Heart left ventricle (tissue), 16 donors: ENCODE measurements around the gene SMC1B. TPM values are rescaled to one million over a fixed set of nuclear protein-coding genes. Genes with fewer than 3 reads are reported as not detected.
"Not testable (repeated sequence)": the region's sequence is repeated elsewhere in the genome, so short reads cannot be mapped to it uniquely, and the experiment has no call there.

Source experiments
- ATAC-seq, 4 donors: fragments of 200-7000 bp; cut with Tn5 transposase; one replicate each; pipeline ENCODE4 v1.9.1; 2020 to 2022; ENCODE audit warnings: moderate library complexity in 4 of 4, mild to moderate bottlenecking in 3 of 4, moderate number of reproducible peaks in 1 of 4
- DNase-seq, 5 donors: peaks; one replicate each; pipeline ENCODE4 v3.0.0-alpha.2; 2020
- H3K27ac ChIP-seq, 12 donors: fragments of 200-600 bp; sonication (generic) in 4 of 12; one replicate each; pipeline versions ENCODE4 v1.5.0 to v1.8.0; 2016 to 2022; ENCODE audit warnings: mild to moderate bottlenecking in 2 of 12
- H3K27me3 ChIP-seq, 9 donors: fragments of 200-600 bp; sonication (generic) in 2 of 9; one replicate each; pipeline versions ENCODE4 v1.5.1 to v1.8.0; 2016 to 2022; ENCODE audit warnings: mild to moderate bottlenecking in 3 of 9
- H3K36me3 ChIP-seq, 9 donors: fragments of 200-600 bp; sonication (generic) in 2 of 9; one replicate each; pipeline versions ENCODE4 v1.5.0 to v1.8.0; 2018 to 2022; ENCODE audit warnings: mild to moderate bottlenecking in 2 of 9
- H3K4me1 ChIP-seq, 12 donors: fragments of 200-600 bp; sonication (generic) in 4 of 12; one replicate each; pipeline versions ENCODE4 v1.5.0 to v1.8.0; 2016 to 2022; ENCODE audit warnings: mild to moderate bottlenecking in 3 of 12
- H3K4me3 ChIP-seq, 12 donors: fragments of 200-600 bp; sonication (generic) in 4 of 12; one replicate each; pipeline versions ENCODE4 v1.5.0 to v1.8.0; 2017 to 2022; ENCODE audit warnings: mild to moderate bottlenecking in 9 of 12, moderate library complexity in 4 of 12
- H3K9me3 ChIP-seq, 12 donors: fragments of 200-600 bp; sonication (generic) in 4 of 12; one replicate each; pipeline versions ENCODE4 v1.5.0 to v1.8.0; 2016 to 2022; ENCODE audit warnings: mild to moderate bottlenecking in 1 of 12
- POLR2A ChIP-seq, 2 donors: fragments of 450-650 bp; IDR thresholded peaks; one replicate each; pipeline ENCODE4 v1.6.1; 2017; ENCODE audit warnings: antibody characterized with exemption in 2 of 2, mild to moderate bottlenecking in 2 of 2, moderate library complexity in 2 of 2
- WGBS, 4 donors: extraction: QIAGEN DNeasy Blood & Tissue Kit in 2 of 4; methylation state at CpG; one replicate each; pipeline versions ENCODE4 v1.1.5 to v1.1.7; 2013 to 2018; 5-methylcytosine and 5-hydroxymethylcytosine counted together
- intact Hi-C, 10 donors: fragments of 100-400 bp; cut with DNase I; formaldehyde crosslinking; loops; one replicate each; pipeline versions ENCODE4 v1.11.1 to v1.14.2; 2022
- polyA plus RNA-seq, 2 donors: library from polyadenylated mRNA; stranded (reverse); fragments of 200-250 nt; gene quantifications; one replicate each; pipeline ENCODE4 v1.2.3, GENCODE V29; 2013
- total RNA-seq, 9 donors: library from RNA; depleted of rRNA in 2 of 9; stranded (reverse); fragments of >200 nt in 2 of 9; fragmentation: NEBNext Ultra II Directional in 3 of 9; extraction: Animal tissue kit (Norgen Biotek cat#: 25700) in 3 of 9; gene quantifications; one replicate each; pipeline versions ENCODE4 v1.1.0 to v1.2.4, GENCODE V29; 2016 to 2023
- TF ChIP-seq, protein P1 (sequence below), 12 donors: fragments of 200-600 bp; sonication (generic) in 4 of 12; IDR thresholded peaks; one replicate each; pipeline versions ENCODE4 v1.5.0 to v1.8.0; 2018 to 2022; ENCODE audit warnings: antibody characterized with exemption in 12 of 12, mild to moderate bottlenecking in 5 of 12
- donor health status: ischemic (EF 13 %, LVEDD 7.1; RV severe dilation, severe dysfunction).
- donor health status: healthy with polysubstance abuse.
- donor health status: DM: no; HTN: yes; CAD: no.
- donor health status: DM: no; HTN: no; CAD: no.
- donor health status: ischemic (EF 25% LVEDD 6.9; RV normal size, moderate dysfunction).
- donor health status: ischemic (EF 25% LVEDD 5.7; RV mildly dilated, moderate dysfunction).
- donor health status: healthy.
- donor health status: DM: yes; HTN: yes; CAD: no.
- donor health status: ischemic (EF 35%, LVEDD 5.7; RV mildly dilated, moderate dysfunction).
- donor health status: nonischemic (EF 11% LVEDD 7.7; RV severe dilation, severe dysfunction).
- donor health status: DM: yes; HTN: yes; CAD: no.
- donor health status: PGD.
- donor health status: ischemic (EF 29% LVEDD 5.4; RV normal size, mild dysfunction).
- donor health status: nonischemic (EF 23%, LVEDD 6.1; RV moderate dilation, normal function).

SMC1B gene
- total and polyA plus RNA-seq, 11 donors, result not detected

DNA sequence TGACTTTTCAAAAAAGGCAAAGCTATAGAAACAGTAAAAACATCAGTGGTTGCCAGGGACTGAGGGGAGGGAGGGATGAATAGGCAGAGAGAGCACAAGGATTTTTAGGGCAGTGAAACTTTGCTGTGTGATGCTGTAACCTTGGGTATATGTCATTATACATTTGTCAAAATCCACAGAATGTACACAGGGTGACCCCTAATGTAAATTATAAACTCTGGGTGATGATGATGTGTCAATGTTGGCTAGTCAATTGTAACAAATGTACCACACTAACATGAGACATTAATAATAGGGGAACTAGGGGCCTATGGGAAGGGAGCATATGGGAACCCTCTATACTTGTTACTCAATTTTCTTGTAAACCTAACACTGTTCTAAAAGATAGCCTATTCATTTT lies 24.9 kb upstream of the SMC1B start:
- Histone ChIP-seq H3K36me3 (no peaks in the 10 kb centered on the region), H3K27me3 (peaks cover 0 to 11% (median 0%) of the 10 kb centered on the region in 9 donors), H3K4me1 (peaks cover 0 to 15% (median 8%) of the 10 kb centered on the region in 12 donors), H3K27ac (no peak overlapping the region), H3K9me3 (no peaks in the 10 kb centered on the region), H3K4me3 (no peak overlapping the region)
- ATAC-seq (no peak), DNase-seq (no peak)
- TF ChIP-seq, protein P1, sequence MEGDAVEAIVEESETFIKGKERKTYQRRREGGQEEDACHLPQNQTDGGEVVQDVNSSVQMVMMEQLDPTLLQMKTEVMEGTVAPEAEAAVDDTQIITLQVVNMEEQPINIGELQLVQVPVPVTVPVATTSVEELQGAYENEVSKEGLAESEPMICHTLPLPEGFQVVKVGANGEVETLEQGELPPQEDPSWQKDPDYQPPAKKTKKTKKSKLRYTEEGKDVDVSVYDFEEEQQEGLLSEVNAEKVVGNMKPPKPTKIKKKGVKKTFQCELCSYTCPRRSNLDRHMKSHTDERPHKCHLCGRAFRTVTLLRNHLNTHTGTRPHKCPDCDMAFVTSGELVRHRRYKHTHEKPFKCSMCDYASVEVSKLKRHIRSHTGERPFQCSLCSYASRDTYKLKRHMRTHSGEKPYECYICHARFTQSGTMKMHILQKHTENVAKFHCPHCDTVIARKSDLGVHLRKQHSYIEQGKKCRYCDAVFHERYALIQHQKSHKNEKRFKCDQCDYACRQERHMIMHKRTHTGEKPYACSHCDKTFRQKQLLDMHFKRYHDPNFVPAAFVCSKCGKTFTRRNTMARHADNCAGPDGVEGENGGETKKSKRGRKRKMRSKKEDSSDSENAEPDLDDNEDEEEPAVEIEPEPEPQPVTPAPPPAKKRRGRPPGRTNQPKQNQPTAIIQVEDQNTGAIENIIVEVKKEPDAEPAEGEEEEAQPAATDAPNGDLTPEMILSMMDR (IDR thresholded peaks at IDR 0.05), result no peak
- TF ChIP-seq POLR2A (IDR thresholded peaks at IDR 0.05), result no peak
- intact Hi-C loops, result loop anchor here in 3 of 10 donors (5.0 to 10.0 kb wide), 2 partner anchors 121 to 124 kb away; no protein-coding TSS in a partner anchor

DNA sequence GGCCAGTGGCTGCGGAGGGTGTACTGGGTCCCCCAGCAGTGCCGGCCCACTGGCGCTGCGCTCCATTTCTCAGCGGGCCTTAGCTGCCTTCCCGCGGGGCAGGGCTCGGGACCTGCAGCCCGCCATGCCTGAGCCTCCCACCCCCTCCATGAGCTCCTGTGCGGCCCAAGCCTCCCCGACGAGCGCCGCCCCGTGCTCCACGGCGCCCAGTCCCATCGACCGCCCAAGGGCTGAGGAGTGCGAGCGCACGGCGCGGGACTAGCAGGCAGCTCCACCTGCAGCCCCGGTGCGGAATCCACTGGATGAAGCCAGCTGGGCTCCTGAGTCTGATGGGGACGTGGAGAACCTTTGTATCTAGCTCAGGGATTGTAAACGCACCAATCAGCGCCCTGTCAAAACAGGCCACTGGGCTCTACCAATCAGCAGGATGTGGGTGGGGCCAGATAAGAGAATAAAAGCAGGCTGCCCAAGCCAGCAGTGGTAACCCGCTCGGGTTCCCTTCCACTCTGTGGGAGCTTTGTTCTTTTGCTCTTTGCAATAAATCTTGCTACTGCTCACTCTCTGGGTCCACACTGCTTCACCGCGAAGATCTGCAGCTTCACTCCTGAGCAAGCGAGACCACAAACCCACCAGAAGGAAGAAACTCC lies 23.6 kb upstream of the SMC1B start:
- H3K9me3 ChIP-seq, H3K4me3 ChIP-seq, DNase-seq, ATAC-seq, H3K27ac ChIP-seq, H3K36me3 ChIP-seq: not testable (repeated sequence)
- intact Hi-C loops, result loop anchor here in 4 of 10 donors (1.0 to 10.0 kb wide), 3 partner anchors 120 to 168 kb away; no protein-coding TSS in a partner anchor
- TF ChIP-seq, protein P1 (IDR thresholded peaks at IDR 0.05), result peak in 1 of 12 donors; percentile 17
- peaks cover 0 to 11% (median 0%) of the 10 kb centered on the region in 9 donors for H3K27me3 ChIP-seq
- WGBS, 4 donors, result 74 to 94% (median 84%) methylated on average over 14 to 34 of the region's 34 CpGs
- peaks cover 0 to 15% (median 8%) of the 10 kb centered on the region in 12 donors for H3K4me1 ChIP-seq

GRCh38 chr22:45435544-45436139 lies 22.2 kb upstream of the SMC1B start:
- peak overlapping the region in 8 of 12 donors; percentile 18 to 44 (median 28) for H3K4me3 ChIP-seq
- ATAC-seq, result peak; percentile 86 to 96 (median 94)
- H3K36me3 ChIP-seq, result no peaks in the 10 kb centered on the region
- H3K27ac ChIP-seq, result peak overlapping the region in 11 of 12 donors; percentile 17 to 75 (median 61)
- intact Hi-C loops, result loop anchor here (1.0 to 10.0 kb wide), 6 partner anchors 118 to 167 kb away; no protein-coding TSS in a partner anchor
- 4 to 6% (median 4%) methylated on average over 20 of the region's 20 CpGs for WGBS, 4 donors
- H3K27me3 ChIP-seq, result peaks cover 0 to 11% (median 0%) of the 10 kb centered on the region in 9 donors
- peaks cover 0 to 14% (median 6%) of the 10 kb centered on the region in 12 donors for H3K4me1 ChIP-seq
- DNase-seq, result peak; percentile 82 to 92 (median 87)
- H3K9me3 ChIP-seq, result no peaks in the 10 kb centered on the region
- no peak for TF ChIP-seq POLR2A (IDR thresholded peaks at IDR 0.05)
- TF ChIP-seq, protein P1 (IDR thresholded peaks at IDR 0.05), result peak; percentile 93 to 99 (median 96)

GRCh38 chr22:45434981-45435380 lies 21.6 kb upstream of the SMC1B start:
- H3K36me3 ChIP-seq, result no peaks in the 10 kb centered on the region
- WGBS, 4 donors, result 87 to 94% (median 90%) methylated on average over 6 of the region's 6 CpGs
- no peaks in the 10 kb centered on the region for H3K9me3 ChIP-seq
- H3K4me3 ChIP-seq, result no peak overlapping the region
- peaks cover 0 to 14% (median 6%) of the 10 kb centered on the region in 12 donors for H3K4me1 ChIP-seq
- H3K27ac ChIP-seq, result peak overlapping the region in 9 of 12 donors; percentile 17 to 75 (median 61)
- intact Hi-C loops, result loop anchor here in 9 of 10 donors (1.0 to 10.0 kb wide), 7 partner anchors 118 to 333 kb away; no protein-coding TSS in a partner anchor
- TF ChIP-seq, protein P1 (IDR thresholded peaks at IDR 0.05), result no peak
- TF ChIP-seq POLR2A (IDR thresholded peaks at IDR 0.05), result no peak
- DNase-seq, result no peak
- H3K27me3 ChIP-seq, result peaks cover 0 to 5% (median 0%) of the 10 kb centered on the region in 9 donors
- peak in 2 of 4 donors; percentile 16 to 36 for ATAC-seq
